ENCODE measurements around the gene INPP5D. TPM values are rescaled to one million over a fixed set of nuclear protein-coding genes. Genes with fewer than 3 reads are reported as not detected.

The INPP5D gene
- total RNA-seq, 1 experiment from 2014 or later: 0.79 TPM

- DNase-seq (ENCODE audit: extremely low read depth, low read depth): no peak
These were observed 8.7 kb downstream of the INPP5D start for GRCh38 chr2:233068762-233069418.

- DNase-seq (ENCODE audit: extremely low read depth, low read depth): no peak
These were observed 12.7 kb downstream of the INPP5D start for GRCh38 chr2:233072838-233073237.

DNA sequence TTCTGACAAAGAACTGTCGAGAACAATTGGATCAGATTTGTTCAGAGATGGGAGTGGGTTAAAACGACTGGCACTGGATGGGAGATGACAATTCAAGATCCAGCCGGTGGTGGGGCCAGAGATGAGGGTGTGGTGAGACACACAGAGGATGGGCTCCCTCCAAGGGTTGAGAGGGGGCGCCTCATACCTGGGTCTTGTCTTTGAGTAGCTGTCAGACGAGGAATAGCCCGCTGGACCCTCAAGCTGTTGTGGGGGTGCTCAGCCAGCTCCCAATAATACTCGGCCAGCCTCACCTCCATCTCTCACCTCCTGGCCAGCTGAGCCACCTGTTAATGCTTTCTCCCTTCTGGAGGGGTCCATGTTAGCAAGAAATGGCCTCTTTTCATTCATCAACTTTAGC lies 14.0 kb downstream of the INPP5D start:
- no peak for DNase-seq (ENCODE audit: extremely low read depth, low read depth)

DNA sequence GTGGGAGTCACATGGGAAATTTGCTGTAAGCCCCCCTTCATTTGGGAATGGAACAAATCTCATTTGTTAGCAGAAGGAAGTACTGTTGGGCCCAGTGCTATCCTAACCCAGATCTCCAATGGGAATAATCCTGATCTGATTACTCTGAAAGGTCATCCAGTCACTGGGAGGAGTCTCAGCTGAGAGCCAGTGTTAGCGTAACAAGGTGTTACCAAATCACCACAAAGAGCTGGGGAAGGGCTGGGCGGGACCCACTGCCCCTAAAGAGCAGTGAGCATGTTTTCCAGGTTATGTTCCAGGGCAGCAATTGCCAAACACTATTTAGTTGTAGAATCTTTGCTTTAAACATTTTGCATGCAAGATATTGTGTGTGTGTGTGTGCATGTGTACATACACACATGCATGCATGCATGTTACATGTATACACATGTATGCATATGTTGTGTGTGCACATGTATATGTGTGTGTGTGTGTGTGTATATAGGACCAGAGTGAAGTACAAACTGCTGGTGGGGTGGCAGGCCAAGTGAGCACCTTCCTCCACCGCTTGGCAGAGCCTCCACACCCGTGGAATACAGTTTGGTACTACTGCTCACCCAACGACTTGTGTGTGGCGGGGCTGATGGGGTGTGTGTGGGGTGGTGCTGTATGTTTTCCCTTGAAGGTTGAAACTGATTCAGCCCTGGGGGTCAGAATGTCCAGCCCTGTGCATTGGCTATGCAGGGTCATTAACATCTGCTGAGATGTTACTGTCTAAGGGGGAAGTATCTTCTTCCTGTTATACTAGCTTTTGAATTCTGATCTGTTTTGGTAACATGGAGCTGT lies 15.2 kb downstream of the INPP5D start:
- DNase-seq (ENCODE audit: extremely low read depth, low read depth): no peak

GRCh38 chr2:233075966-233076339 lies 15.8 kb downstream of the INPP5D start:
- DNase-seq (ENCODE audit: extremely low read depth, low read depth): no peak

DNA sequence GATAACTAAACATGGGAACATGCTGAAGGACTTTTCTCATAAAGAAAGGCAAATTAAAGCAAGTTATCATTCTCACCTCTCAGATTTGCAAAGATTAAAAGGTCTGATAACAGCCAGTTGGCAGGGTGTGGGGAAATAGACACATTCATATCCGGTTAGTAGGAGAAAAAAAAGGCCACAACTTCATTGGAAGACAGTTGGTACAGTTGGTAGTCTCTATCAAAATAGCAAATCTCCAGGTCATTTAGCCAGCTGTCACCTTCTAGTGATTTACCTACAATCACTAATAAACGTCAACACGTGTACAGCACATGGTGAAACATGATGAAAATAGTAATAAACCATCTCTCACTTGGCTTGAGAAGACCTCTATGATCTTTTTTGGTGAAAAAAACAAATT lies 16.6 kb downstream of the INPP5D start:
- DNase-seq (ENCODE audit: extremely low read depth, low read depth): no peak

- no peak for DNase-seq (ENCODE audit: extremely low read depth, low read depth)
These were observed 19.3 kb downstream of the INPP5D start for GRCh38 chr2:233079473-233079877.

GRCh38 chr2:233079953-233080835 lies 20.1 kb downstream of the INPP5D start:
- no peak for DNase-seq (ENCODE audit: extremely low read depth, low read depth)

DNA sequence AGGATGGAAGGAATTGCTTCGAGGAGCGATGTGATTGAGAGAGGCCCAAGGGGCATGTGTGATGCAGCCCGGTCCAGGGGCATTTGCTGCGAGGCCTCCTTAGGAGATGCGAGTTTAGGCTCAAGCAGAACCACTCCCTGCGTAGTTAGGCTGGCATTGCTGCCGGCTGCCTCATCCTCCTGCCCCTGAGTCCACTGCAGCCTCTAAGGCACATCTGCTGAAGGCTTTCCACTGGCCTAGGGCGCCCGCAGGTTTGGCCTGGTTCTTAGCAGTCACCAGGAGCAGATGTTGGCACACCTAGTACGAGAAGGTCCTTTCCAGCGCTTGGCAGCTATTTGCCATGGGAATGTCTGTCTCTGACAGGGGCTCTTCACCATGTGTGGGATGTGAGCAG lies 20.7 kb downstream of the INPP5D start:
- DNase-seq (ENCODE audit: extremely low read depth, low read depth): no peak

DNA sequence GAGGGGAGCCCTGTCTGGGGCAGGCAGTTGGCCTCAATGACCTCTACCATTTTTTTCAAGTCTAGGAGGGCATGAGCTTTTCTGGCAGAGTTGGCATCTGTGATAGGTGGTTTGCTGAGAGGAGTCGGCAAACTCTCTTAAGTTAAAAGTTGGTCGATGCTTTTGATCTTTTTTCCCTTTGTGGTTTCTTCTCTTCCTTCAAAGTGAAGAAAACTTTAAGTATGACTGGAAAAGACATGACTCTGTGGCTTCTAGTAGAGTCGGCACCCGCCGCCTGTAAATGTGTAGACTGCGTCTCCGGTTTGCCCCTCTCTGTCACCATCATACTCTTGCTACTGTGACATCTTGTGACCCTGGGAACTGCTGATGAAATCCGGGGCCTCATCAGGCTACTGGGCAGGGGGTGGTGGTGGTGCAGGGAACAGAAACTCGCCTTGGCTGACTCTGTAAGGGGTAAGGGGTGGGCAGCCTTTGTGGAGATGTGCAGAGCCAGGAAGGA lies 21.1 kb downstream of the INPP5D start:
- no peak for DNase-seq (ENCODE audit: extremely low read depth, low read depth)

- no peak for DNase-seq (ENCODE audit: extremely low read depth, low read depth)
These were observed 21.6 kb downstream of the INPP5D start for GRCh38 chr2:233081731-233082221.

DNA sequence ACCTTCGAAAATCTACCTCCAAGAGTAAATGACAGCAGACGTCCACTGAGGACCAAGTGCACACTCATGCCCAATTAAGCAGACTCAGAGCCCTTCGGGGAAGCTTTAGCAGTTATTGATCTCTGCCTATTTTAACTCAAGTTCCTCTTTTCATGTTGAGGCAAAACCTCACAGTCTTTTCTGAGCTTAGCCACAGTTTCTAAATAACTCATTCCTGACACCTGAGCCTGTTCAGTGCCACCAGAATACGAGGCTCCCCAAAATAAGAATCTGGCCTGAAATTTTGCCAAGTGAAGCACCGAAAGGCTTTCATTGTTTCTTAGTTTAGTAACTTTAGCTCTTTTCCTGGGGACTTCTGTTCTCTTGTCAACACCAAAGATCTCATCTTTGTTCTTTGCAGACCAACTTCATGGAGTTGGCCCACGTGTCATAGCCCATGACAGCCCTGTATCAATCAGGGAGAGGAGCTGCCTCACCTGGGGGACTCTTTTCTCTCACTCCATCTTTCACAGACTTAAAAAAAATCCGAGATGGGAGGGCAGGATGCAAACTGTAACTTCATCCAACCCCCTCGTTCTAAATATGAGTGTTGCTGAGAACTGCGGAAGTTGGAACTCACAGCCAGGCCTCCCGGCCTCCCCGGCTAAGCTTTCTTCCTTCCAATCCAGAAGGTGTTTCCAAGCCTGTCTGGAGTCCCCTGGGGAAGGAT lies 22.2 kb downstream of the INPP5D start:
- DNase-seq (ENCODE audit: extremely low read depth, low read depth): no peak

GRCh38 chr2:233082931-233083755 lies 23.0 kb downstream of the INPP5D start:
- DNase-seq (ENCODE audit: extremely low read depth, low read depth): no peak

- no peak for DNase-seq (ENCODE audit: extremely low read depth, low read depth)
These were observed 23.6 kb downstream of the INPP5D start for GRCh38 chr2:233083782-233084181.

DNA sequence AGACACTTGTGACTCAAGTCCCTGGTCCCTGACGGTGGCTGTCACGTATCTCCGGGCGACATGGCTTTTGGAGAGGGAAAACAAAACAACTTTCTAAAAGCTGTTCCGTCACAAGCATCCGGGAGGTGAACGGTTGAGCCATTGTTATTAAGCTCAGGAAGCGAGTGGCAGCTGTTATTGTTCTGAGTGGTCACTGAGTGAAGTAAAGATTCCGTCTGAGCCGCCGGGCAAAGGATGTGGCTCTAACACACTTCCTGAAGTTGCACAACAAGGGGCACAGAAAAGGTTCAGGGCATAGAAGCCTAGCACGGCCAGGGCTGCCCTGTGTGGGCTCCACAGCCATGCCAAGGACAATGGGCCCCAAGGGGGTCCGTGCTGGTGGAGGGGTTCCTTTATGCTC lies 24.3 kb downstream of the INPP5D start:
- DNase-seq (ENCODE audit: extremely low read depth, low read depth): no peak

- DNase-seq (ENCODE audit: extremely low read depth, low read depth): no peak
These were observed 25.1 kb downstream of the INPP5D start for GRCh38 chr2:233085037-233085838.

GRCh38 chr2:233085839-233086150 lies 25.7 kb downstream of the INPP5D start:
- no peak for DNase-seq (ENCODE audit: extremely low read depth, low read depth)

- no peak for DNase-seq (ENCODE audit: extremely low read depth, low read depth)
These were observed 27.6 kb downstream of the INPP5D start for GRCh38 chr2:233087713-233088112.

GRCh38 chr2:233088972-233089345 lies 28.8 kb downstream of the INPP5D start:
- no peak for DNase-seq (ENCODE audit: extremely low read depth, low read depth)

Data from NCI-H460 (cell line).